NCI-H1092 (cell line): ENCODE measurements around the gene TSPAN14.
A peak's percentile ranks its signal among the peaks of the same experiment; 100 is the strongest.

Experiments used
- DNase-seq: peaks from one replicate; lab custom pipeline; 2025; lab: John Stamatoyannopoulos, UW

TSPAN14 gene

DNA sequence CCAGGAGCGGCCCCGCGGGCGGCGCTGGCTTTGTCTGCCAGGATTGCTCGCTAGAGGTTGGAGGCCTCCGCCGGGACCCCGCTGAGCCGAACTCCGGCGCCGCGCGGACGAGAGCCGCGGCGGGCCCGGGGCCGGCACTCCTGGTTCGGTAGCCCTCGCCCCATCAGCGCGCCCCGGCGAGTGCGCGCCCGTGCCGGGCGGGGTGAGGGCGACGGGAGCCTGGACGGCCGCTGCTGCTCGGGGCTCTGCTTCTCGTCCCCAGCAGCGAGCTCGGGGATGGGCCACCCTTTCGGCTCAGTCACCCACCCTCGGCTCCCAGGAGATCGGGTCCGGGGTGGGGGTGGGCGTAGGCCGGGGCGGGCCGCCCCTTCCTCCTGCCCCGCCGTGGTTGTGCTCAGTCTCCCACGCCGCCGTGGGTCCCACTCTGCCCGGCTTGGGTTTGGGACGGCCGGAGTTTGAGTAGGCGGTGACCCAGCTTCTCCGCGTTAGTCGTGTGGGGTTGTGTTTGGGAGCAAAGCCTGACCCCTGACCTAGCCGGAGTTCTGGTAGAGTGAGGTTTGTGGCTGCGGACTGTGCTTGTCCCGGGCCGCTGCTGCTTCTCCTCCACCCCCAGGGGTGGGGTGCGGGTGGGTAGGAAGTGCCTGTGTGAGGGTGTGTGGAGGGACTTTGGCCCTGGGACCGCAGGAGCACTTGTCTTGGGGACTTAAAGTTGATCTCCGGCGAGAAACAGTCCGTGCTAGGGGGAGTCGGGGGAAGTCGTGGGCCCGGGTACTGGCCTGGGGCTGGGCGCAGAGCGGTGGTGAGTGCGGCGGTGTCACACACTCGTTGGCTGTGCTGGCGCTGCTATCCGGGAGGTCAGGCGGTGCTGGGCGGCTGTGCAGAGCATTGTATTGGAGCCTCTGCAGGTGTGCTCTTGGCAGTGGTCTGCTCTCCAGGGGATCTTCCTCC, 677 bp downstream of the TSPAN14 start:
- DNase-seq, result no peak

DNA sequence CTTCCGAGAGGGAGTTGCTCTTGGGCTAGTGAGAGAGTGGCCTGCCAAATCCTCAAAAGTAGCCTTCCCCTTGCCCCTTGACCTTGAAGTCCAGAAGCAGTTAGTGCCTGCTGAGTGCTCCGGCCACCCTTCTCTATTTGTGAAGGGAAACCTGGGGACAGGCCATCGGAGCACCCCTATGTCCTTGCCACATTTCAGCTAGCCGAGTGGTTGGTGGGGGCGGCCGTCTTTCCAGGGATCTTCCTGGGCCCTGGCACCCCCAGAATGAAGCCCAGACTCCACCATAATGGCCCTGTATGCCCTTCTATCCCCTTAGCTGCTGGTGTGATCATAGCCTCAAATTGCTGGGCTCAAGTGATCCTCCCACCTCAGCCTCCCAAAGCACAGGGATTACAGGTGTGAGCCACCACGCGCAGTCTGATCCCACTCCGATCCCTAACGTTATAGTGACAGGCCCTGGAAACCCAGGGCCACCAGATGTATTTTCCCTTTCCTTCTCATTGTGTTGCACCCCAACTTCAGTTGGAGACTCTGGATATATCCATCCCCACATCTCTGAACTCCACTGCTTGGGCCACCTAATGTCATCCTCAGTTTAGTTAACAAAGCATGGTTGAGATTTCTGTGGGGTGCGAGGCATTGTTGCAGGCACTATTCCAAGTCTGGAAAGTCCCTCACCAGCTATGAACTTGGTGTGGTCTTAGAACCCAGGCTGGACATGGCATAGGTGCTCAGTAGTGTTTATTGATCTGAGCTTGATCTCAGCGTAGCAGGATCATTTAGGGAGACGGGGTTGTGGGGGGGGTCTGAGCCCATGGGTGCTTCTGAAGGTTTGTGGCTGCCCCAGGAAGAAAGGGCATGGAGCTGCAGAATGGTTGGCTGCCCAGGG, 1.6 kb downstream of the TSPAN14 start:
- DNase-seq, result no peak

DNA sequence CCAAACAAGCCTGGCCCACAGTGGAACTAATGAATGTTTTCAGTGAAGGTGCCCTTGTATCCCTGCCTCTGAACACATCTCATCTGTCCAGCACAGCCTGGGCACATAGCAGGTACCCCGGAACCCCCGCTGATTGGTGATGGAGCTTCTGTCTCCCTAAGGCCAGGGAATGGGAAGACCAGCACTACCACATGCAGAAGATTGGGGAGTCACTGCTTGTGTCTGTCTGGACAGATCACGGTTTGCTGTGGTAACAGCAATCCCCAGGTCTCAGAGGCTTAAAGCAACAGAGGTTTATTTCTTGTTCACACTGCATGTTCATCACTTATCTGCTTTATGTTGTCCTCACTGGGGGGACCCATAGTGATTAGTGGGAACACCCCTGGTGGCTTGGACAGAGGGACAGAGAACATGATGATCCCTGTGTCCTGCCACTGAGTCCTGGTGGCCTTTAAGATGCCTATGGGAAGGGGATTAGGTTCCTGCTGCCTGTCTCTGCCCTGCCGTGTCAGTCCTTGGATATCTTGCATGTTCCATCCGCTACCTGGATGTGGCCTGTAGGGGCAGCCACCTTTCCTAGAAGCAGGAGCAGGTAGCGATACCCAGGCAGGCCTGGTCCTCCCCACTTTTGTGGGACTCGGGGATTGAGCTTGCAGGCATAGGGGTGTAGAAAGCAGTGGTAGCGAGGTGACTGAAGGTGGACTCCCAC, 3.6 kb downstream of the TSPAN14 start:
- DNase-seq, result no peak

DNA sequence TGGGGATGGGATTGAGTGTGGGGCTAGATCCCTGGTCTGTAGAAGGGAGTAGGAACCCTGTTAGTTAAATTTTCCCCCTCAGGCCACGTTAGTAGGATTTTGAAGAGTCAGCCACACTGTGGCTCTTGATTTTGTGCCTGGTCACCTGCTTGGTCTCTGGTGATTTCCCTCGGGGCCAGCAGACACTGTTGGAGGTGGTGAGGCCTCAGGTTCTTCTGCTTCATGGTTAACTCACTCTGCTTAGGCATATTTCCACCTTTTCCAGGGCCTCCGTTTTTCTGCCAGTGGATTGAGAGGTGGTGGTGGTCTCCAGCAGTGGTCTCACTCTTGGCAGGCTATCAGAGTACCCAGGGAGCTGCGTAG, 4.1 kb downstream of the TSPAN14 start:
- DNase-seq, result no peak

DNA sequence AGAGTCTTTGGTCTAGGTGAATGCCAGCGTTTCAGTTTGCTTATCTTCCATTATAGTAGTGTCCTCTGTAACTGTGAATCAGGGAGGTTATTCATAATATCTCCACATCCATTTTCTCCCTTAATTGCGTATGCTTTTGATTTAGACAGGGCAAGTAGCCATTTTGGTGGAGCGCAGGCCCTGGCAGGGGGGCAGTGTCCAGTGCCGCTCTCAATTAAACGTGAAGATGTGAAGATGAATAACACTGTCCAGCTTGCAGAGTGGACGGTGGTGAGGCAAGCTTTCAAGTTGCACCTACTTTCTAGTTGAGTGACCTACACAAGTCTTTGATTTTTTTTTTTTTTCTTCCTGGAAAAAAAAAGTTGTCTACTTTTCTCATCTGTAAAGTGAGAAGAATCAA, 4.5 kb downstream of the TSPAN14 start:
- DNase-seq, result no peak

DNA sequence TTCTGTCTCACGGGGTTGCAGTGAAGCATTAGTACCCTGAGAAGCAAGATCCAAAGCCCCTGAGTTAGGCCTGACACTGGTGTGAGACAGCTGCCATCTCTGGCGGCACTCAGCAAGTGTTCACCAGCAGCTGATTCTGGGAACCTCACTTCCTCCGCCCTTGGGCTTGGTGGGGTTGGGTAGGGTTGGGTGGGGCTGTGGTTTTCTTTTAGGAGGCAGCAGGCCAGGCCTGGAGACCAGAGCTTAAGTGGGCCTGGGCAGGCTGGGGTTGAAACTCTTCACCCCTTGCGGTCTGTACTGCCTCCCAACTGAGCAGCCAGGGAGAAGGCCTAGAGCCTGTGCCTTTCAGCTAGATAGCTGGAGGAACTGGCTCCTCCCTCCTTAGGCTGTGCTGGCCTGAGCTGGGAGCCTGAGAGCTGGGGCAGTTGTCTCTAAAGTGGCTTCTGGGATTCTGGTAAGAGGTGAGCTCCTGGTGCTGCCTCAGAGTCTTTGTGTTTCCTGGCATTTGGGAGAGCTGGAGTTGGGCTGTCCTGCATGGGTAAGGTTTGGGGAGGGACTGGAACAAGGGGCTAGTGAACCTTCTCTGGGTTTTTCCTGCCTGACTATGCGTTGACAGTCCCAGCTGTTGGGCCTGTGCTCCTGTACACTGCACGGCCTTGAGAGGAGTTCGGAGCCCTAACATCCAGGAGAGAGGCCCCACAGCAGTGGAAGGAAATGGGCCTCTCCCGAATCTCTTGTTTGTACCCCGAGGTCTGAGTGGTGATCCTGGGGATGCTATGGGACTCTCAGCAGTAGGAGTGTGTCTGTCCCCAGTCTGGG, 5.1 kb downstream of the TSPAN14 start:
- DNase-seq, result no peak

DNA sequence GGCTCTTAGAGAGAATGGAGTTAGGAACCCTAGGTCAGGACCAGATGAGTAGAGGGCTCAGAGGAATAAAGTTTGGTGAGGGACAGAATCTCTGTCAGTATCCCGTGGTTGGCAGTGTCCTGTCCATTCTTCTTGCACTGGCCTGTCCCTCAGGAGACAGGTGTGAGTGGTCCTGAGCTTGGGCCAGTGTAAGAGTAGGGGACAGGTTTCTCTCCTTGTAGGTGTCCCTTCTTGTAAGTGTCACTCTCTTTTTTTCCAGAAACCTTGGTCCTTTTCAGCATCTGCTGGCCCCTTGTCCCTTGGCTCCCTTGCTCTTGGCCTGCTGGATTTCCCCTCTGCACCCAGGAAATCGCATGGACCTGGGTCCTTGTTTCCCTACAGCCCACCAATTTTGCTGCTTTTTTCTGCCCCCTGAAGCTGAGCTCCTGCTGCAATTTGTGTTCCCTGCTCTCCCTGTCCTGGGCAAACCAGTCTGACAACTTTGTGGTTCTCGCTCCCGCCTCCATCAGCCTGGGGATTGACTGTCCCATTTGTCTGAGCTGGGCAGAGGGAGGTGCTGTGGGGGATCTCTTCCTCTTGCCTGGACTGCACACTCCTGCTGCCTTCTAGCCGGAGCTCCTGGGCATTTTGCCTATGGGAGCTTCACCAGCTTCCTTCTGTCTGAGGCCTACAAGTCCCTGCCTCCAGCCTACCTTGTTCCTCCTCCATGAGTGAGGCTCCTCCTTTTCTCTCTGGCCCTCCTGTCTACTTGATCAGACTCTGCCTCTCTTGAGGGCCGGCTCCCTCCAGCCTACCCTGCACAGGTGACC, 6.5 kb downstream of the TSPAN14 start:
- no peak for DNase-seq

DNA sequence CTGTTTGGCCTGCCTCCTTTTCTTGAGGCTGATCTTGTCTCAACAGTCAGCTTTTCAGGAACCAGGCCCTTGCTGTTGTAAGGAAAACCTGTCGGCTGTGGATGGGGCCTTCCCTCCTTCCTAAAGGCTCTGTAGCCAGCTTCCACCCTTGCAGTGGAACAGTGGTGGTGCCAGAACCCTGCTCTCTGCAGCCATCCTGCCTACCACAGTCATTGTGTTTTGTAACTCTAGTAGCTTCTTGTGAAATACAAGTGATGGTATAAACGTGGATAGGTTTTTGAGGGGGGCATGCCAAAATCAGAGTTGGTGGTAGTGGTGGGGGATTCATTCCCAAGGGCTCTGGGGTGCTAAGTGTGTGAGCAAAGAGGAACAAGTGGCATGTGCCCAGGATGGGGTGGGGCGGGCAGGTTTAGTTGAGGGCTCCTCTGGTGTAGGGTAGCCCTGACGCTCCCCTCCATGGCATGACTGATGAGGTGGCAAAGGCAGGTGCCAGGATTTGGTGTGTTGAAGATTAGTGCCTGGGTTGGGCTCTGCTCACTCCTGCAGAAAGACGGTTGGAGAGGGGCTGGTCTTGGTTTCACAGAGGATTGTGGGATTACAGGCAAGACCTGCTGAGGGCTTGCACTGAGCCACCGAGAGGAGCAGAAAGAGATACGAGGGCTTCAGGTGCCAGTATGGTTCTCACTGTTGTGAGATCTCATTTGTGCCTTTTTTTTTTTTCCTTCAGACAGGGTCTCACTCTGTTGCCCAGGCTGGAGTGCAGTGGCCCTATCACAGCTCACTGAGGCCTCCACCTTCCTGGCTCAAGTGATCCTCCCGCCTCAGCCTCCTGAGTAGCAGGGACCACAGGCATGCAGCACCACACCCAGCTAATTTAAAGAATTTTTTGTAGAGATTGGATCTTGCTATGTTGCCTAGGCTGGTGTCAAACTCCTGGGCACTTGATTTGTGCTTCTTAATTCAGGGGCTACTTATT, 7.4 kb downstream of the TSPAN14 start:
- no peak for DNase-seq

DNA sequence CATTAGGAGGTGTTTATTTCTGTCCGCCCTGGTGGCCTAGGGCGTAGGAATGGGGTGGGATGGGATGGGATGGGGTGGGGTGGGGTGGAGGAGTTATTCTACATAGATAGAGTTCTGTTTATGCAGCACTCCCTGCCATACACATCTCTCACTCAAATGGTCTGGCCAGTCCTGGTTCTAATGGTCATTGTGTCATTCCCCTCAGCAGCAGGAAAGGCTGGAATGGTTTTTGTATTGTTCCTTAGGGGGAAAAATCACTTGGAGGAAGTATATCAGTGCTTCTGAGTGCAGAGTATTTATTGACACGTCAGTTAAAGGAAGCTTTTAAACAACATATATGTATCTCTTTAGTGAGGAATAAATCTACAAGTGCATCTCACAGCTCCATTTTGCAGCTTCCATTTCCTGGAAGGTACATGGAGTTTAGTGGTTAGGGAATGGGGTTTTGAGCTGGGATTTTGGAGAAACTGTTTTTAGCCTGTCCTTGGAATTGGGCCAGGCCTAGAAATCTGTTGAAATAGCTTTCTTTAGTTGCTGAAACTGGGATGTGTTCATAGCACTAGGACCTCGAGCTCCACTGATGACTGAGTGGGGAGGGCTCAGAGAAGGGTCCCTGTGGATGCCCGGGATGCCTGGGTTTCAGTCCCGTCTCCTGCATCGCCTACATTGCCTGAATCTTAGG, 8.3 kb downstream of the TSPAN14 start:
- no peak for DNase-seq

DNA sequence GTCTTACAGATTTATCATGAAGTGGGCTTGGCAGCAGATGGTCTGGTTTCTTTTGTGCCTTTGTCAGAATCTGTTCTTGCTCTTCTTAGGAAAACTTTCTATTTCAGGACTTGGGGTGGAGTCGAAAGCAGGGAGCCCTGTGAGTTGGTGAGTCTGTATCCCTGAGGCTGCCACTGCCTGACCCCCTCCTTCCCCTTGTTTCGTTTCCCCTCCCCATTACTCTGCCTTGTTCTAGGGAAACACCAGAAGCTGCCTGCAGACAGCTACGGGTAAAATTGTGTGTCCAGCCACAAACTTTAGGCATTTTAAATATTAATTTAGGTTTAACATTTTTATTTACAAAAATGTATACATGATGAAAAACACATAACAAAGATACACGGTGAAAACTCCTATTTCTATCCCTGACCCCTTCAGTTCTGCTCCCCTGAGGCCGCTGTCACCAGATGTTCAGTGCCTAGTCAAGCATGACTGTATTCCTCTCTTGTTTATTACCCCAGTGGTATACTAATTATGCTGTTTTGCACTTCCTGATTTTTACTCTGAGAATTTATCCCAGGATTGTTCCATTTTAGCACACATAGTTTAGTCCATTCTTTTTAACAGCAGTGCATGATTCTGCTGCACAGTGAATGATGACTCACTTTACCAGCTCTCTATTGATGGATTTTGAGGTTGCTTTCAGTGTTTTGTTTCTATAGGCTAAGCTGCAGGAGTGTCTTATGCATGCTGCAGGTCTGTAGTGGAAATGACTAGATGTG, 9.1 kb downstream of the TSPAN14 start:
- peak; percentile 3 for DNase-seq

DNA sequence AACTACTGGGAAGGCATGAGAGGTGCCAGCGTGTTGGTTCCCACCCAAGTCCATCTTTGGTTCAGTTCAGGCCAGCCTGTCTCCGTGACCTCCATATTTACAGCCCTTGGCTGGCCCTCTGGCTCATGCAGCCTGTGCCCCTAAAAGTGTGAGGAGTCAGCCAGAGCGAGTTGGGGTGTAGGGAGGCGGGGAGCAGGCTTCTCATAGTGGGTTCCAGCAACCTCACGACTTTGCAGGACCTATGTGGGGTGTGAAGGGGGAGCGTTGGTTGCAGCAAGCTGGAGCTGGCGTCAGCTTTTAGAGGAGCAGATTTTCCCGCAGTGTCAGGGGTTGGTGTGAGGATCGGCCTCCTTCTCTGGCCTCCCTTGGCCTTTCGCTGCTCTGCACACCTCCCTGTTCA, 9.8 kb downstream of the TSPAN14 start:
- no peak for DNase-seq

DNA sequence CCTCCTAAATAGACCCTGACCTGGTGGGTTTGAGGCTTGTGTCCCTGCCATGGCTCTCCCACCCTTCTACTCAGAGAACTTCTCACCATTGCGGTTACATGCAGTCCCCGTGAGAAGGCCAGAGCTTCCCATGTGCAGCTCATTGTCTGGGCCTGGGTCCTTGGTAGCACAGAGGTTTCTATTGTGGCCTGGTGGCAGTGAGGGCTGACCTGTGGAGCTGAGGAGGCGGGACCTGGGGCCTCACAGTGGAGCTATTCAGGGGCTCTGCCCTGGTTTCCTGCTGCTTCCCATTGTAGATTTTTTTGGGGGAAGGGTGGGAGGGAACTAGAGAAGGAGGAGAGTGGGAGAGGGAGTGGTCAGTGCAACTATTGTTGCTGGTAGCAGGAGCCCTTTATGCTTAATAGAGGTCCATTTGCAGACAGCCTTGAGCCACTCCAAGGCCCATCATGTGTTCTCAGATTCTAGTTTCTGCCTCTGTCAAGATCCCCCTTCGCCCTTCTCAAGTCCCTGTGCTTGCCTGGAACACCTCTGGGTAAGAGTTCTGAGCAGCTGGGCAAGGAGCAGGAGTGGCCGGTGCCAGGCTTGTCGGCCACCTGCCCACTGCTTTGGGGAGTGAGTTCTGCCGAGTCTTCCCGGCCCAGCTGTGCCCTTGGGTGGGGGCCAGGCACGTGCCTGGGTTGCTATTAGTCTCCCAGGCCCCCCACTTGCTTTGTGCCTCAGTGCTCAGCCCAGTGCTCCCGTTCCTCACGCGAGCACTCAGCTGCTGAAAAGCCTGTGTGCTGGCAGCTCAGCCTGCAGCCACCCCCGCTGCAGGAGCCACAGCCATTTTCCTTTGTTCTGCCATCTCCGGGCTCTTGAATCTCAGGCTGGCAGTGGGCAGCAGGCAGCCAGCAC, 10.7 kb downstream of the TSPAN14 start:
- DNase-seq, result peak; percentile 31

DNA sequence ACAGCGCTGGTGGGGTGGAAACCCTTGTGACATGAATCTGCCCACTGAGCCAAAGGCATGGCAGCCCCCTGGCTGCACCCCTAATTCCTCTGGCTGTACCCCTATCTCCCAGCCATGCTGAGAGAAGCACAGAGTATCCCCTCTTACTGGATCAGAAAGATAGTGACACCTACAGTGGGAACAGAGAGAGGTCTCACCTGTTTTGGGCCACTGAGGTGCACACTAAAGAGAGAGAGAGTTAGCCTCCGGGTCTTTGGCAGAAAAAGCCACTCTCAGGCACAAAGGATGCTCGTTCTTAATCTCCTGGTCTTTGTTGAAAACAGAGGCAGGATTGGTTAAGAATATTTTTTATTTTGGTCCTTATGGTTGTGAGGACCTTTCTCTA, 11.3 kb downstream of the TSPAN14 start:
- no peak for DNase-seq

DNA sequence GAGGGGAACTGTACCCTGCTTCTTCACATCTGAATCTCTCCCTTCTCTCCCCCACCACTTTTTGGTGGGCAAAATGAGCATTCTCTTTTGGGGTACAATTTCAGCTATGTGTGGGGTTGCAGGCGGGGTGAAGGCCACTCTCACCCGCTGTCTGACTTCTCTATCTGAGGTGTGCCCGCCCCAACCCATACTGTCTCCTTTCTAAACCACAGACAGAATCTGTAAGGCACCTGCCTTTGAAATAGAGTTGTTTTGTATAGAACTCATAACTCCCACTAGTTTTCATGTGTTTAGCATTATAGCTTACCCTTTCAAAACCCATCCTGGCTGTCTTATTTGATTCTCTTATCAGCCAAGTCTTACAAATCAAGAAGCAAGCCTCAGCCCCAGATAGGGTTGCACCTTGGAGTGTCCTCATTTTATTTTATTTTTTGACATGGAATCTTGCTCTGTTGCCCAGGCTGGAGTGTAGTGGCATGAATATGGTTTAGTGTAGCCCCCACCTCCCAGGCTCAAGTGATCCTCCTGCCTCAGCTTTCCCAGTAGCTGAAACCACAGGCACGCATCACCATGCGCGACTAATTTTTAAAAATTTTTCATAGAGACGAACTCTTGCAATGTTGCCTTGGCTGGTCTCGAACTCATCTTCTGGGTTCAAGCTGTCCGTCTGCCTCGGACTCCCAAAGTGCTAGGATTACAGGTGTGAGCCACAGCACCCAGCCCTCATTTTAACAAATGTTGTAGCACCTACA, 11.9 kb downstream of the TSPAN14 start:
- no peak for DNase-seq

DNA sequence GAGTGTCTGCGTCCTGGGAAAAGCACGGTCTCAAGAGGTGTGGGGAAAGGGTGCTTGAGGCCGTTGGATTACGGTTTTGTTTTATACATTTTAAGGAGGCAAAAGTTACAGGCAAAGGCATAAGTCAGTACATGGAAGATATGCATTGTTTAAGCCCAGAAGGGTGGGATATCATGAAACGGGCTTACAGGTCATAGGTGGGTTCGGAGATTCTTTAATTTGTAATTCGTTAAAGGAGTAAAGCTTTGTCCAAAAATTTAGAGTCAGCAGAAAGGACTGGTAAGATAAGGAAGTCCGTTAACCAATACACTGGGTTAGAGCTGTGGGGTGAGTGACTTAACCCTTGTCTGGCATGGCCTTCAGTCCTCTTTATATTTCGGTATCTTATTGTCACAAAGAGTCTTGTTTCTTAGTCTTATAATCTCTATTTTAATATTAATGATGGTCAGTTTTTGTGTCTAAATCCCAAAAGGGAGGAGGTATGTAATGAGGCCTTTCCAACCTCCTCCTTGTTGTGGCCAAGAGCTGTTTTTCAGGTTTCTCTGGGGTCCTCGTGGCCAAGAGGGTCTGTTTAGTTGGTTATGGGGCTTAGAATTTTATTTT, 12.7 kb downstream of the TSPAN14 start:
- DNase-seq, result no peak

DNA sequence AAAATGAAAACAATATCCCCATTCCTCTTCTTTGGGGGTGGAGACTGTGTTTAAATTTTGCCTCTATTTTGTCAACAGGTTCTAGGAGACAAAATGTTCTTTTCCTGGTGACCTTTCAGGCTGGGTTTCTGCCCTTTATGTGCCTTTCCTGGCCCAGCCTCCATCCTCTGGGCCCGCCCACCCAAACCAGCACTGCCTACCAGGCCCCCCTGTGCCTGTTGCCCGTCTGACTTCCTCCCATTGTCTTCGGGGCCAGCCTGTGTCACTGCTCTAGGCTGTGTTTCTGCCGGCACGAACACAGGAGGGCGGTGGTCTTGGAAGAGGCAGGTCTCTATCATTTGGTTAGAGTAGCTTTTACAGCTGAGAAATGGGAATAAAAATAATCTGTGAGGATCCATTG, 13.9 kb downstream of the TSPAN14 start:
- no peak for DNase-seq
